Fibroblast of lung (primary cell): Measurements from ENCODE around the gene CFAP91. TPM values are rescaled to one million over a fixed set of nuclear protein-coding genes. Genes with fewer than 3 reads are reported as not detected.
A peak's percentile ranks its signal among the peaks of the same experiment; 100 is the strongest.

Experiments used
- DNase-seq, 2 donors: peaks; one replicate each; pipeline versions ENCODE4 v3.0.0 to v3.0.0-alpha.2; 2010; ENCODE audit warnings: low read depth in 2 of 2
- H2AFZ ChIP-seq: 2 replicates; pipeline ENCODE4 v1.5.1; 2012; ENCODE audit warnings: low read length, control low read depth, inconsistent platforms
- H3K27ac ChIP-seq: 2 replicates; pipeline ENCODE4 v1.5.1; 2011; ENCODE audit warnings: low read length, control low read depth; ENCODE audit not compliant: insufficient read depth
- H3K27me3 ChIP-seq: 2 replicates; pipeline ENCODE4 v1.5.1; 2011; ENCODE audit warnings: mild to moderate bottlenecking, low read length; ENCODE audit not compliant: control insufficient read depth, insufficient read depth
- H3K36me3 ChIP-seq: 2 replicates; pipeline ENCODE4 v1.5.1; 2011; ENCODE audit warnings: low read length; ENCODE audit not compliant: control insufficient read depth, insufficient read depth
- H3K4me1 ChIP-seq: 2 replicates; pipeline ENCODE4 v1.5.1; 2011; ENCODE audit warnings: low read length; ENCODE audit not compliant: control insufficient read depth, insufficient read depth; ENCODE audit errors: extremely low read depth
- H3K4me2 ChIP-seq: 2 replicates; pipeline ENCODE4 v1.5.1; 2011; ENCODE audit warnings: low read length, control low read depth; ENCODE audit not compliant: insufficient read depth; ENCODE audit errors: extremely low read depth
- H3K4me3 ChIP-seq, 4 experiments: fragments of 200-600 bp in 1 of 4; sonication (generic) in 1 of 4; replicated peaks in 1 of 4; 2 replicates each; pipeline ENCODE4 v1.5.1; 2011 to 2016; ENCODE audit warnings: low read length in 4 of 4, low read depth in 3 of 4, mild to moderate bottlenecking in 3 of 4, control low read depth in 2 of 4, inconsistent platforms in 1 of 4, mixed read lengths in 1 of 4; ENCODE audit not compliant: insufficient read depth in 1 of 4; ENCODE audit errors: control extremely low read depth in 1 of 4
- H3K79me2 ChIP-seq: 2 replicates; pipeline ENCODE4 v1.5.1; 2012; ENCODE audit warnings: mild to moderate bottlenecking, low read length, inconsistent platforms; ENCODE audit not compliant: control insufficient read depth, insufficient read depth
- H3K9ac ChIP-seq: 2 replicates; pipeline ENCODE4 v1.5.1; 2011; ENCODE audit warnings: mild to moderate bottlenecking, low read length, control low read depth; ENCODE audit not compliant: insufficient read depth
- H3K9me3 ChIP-seq: 2 replicates; pipeline ENCODE4 v1.5.1; 2012; ENCODE audit warnings: low read depth, low read length; ENCODE audit not compliant: control insufficient read depth, insufficient read depth
- H4K20me1 ChIP-seq: 2 replicates; pipeline ENCODE4 v1.5.1; 2011; ENCODE audit warnings: low read length; ENCODE audit not compliant: control insufficient read depth, insufficient read depth; ENCODE audit errors: extremely low read depth
- CTCF ChIP-seq, 2 donors: IDR thresholded peaks in 1 of 2; conservative IDR thresholded peaks in 1 of 2; 1 replicate in 1 of 2; 2 replicates in 1 of 2; pipeline ENCODE4 v1.5.1; 2011 to 2012; ENCODE audit warnings: low read length in 2 of 2, control low read depth in 1 of 2, inconsistent platforms in 1 of 2, low read depth in 1 of 2, mild to moderate bottlenecking in 1 of 2
- EZH2 ChIP-seq: IDR thresholded peaks from 2 replicates; pipeline ENCODE4 v1.5.1; 2012; ENCODE audit warnings: low read length, control low read depth, mild to moderate bottlenecking; ENCODE audit errors: missing control alignments
- polyA plus RNA-seq, 2 donors: library from polyadenylated mRNA; depleted of rRNA in 1 of 2; stranded (reverse) in 1 of 2; unstranded in 1 of 2; fragments of >200 nt; gene quantifications; 2 replicates each; pipeline ENCODE4 v1.2.1, GENCODE V29; 2011 to 2012; ENCODE audit warnings: missing spikeins in 1 of 2
- total RNA-seq: library from RNA; depleted of rRNA; stranded (reverse); fragments of >200 nt; gene quantifications from 2 replicates; pipeline ENCODE4 v1.2.1, GENCODE V29; 2014

Gene CFAP91
- total and polyA plus RNA-seq, 2 donors (not counting 1 experiment from before 2014, with no cell fraction given) = 0.02 to 0.17 TPM

- peak; percentile 31 to 37 for DNase-seq
- Histone ChIP-seq H3K27me3 (no peaks in the 10 kb centered on the region), H3K4me1 (no peaks in the 10 kb centered on the region), H3K4me3 (no peak overlapping the region), H2AFZ (no peak overlapping the region), H4K20me1 (no peaks in the 10 kb centered on the region), H3K9ac (no peak overlapping the region), H3K9me3 (no peaks in the 10 kb centered on the region), H3K36me3 (no peaks in the 10 kb centered on the region), H3K27ac (no peak overlapping the region), H3K79me2 (no peaks in the 10 kb centered on the region), H3K4me2 (peak overlapping the region; percentile 13)
- TF ChIP-seq CTCF (conservative IDR thresholded peaks at IDR 0.05 in 1 of 2, IDR thresholded peaks at IDR 0.05 in 1 of 2; ENCODE audit: low read depth in 1 of 2, low read length in 2 of 2) (peak in 1 of 2 donors; percentile 17), EZH2 (no peak)
Observed at GRCh38 chr3:119662604-119663373, 40.0 kb upstream of the CFAP91 start.

- TF ChIP-seq CTCF (conservative IDR thresholded peaks at IDR 0.05 in 1 of 2, IDR thresholded peaks at IDR 0.05 in 1 of 2; ENCODE audit: low read depth in 1 of 2, low read length in 2 of 2) (no peak), EZH2 (no peak)
- no peak overlapping the region for H3K4me2 ChIP-seq
- no peak overlapping the region for H2AFZ ChIP-seq
- H3K9ac ChIP-seq = no peak overlapping the region
- no peaks in the 10 kb centered on the region for H3K79me2 ChIP-seq
- no peaks in the 10 kb centered on the region for H4K20me1 ChIP-seq
- no peaks in the 10 kb centered on the region for H3K36me3 ChIP-seq
- H3K27ac ChIP-seq = no peak overlapping the region
- peak in 1 of 2 donors; percentile 28 for DNase-seq
- no peaks in the 10 kb centered on the region for H3K9me3 ChIP-seq
- no peaks in the 10 kb centered on the region for H3K4me1 ChIP-seq
- no peaks in the 10 kb centered on the region for H3K27me3 ChIP-seq
- H3K4me3 ChIP-seq = no peak overlapping the region
Observed at GRCh38 chr3:119663885-119664284, 38.9 kb upstream of the CFAP91 start.

GRCh38 chr3:119664370-119664769 lies 38.5 kb upstream of the CFAP91 start:
- TF ChIP-seq EZH2 (no peak), CTCF (conservative IDR thresholded peaks at IDR 0.05 in 1 of 2, IDR thresholded peaks at IDR 0.05 in 1 of 2; ENCODE audit: low read depth in 1 of 2, low read length in 2 of 2) (no peak)
- Histone ChIP-seq H3K27ac (no peak overlapping the region), H3K4me2 (no peak overlapping the region)

More at GRCh38 chr3:119664370-119664769, 38.5 kb upstream of the CFAP91 start:
- H3K27me3 ChIP-seq = no peaks in the 10 kb centered on the region
- no peak for DNase-seq
- H2AFZ ChIP-seq = no peak overlapping the region
- H3K9ac ChIP-seq = no peak overlapping the region
- H3K4me1 ChIP-seq = no peaks in the 10 kb centered on the region
- H4K20me1 ChIP-seq = no peaks in the 10 kb centered on the region
- H3K36me3 ChIP-seq = no peaks in the 10 kb centered on the region
- no peak overlapping the region for H3K4me3 ChIP-seq
- no peaks in the 10 kb centered on the region for H3K79me2 ChIP-seq
- no peaks in the 10 kb centered on the region for H3K9me3 ChIP-seq
